ENCODE measurements around the gene RPRD1A. TPM values are rescaled to one million over a fixed set of nuclear protein-coding genes. Genes with fewer than 3 reads are reported as not detected.
"Not testable (repeated sequence)": the region's sequence is repeated elsewhere in the genome, so short reads cannot be mapped to it uniquely, and the experiment has no call there.

RPRD1A gene
- polyA plus RNA-seq, 6 donors from 2014 or later: 10.9 to 25.4 (median 20.4) TPM

DNA sequence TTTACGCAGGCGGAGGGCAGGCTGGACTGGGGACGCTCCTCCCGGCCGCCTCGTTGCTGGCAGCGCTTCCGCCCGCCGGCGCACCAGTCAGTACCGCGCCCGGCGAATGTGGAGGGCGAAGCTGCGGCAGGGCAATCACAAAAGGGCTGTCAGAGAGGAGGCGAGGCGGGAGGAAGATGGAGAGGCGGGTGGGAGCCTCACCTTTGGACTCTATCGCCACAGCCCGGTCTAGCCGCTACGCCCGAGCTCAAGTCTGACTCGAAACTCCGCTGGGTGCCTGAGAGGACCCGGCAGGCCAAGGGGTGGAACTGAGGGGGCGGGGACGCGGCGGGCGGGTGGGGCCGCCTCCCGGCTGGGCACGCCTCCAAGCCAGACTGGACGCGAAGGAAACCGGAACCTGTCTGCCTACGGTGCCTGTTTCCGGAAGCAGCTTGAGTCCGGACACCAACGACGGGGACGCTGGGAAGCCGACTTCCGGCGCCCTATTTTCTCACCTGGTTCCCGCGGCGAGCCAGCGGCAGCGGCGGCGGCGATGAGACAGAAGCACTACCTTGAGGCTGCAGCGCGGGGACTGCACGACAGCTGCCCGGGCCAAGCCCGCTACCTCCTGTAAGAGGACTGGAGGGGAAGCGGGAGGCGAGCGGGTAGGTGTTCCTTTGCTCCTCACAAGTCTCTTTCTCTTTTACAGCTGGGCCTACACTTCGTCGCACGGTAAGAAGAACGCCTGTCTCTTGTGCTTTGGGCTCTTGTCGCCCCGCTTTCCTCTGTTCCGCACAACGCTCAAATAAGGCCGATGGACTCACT, 95.0 kb downstream of the RPRD1A start, which contains the start of gene RMP24:
TSS of gene RMP24 (plus strand) at position 483 of the 804 bp plus-strand sequence.
- Mint-ChIP-seq H3K4me3 (peak within 1 kb of the TSS; percentile 89 to 99 (median 96)), H3K36me3 (peaks cover 15 to 16% of the 10 kb centered on the region in 2 donors), H3K27ac (peak within 1 kb of the TSS; percentile 96 to 98 (median 97)), H3K9me3 (no peaks in the 10 kb centered on the region), H3K27me3 (no peaks in the 10 kb centered on the region), H3K4me1 (peaks cover 42 to 51% (median 43%) of the 10 kb centered on the region in 3 donors)
- peak; percentile 87 to 89 for ATAC-seq (ENCODE audit: low read depth in 2 of 2)
- DNase-seq: peak; percentile 89

DNA sequence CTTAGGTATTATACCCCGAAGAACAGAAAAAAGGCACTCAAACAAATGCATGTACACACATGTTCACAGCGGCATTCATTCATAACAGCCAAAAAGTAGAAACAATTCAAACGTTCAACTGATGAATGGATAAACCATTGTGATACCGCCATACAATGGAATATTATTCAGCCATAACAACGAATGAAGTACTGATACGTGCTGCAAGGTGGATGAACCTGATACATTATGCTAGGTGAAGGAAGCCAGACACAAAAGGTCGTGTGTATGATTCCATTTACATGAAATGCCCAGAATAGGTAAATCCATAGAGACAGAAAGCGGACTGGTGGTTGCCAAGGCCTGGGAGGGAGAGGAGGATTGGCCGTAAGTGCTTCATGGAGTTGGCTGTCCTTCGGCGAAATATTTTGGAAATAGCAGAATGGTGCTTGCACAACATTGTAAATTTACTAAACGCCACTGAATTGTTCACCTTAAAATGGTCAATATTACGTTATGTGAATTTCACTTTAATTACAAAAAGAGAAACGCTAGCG, 95.6 kb downstream of the RPRD1A start:
- Mint-ChIP-seq H3K27me3 (no peaks in the 10 kb centered on the region), H3K27ac (peak overlapping the region; percentile 95 to 98 (median 96)), H3K4me1 (peaks cover 42 to 51% (median 44%) of the 10 kb centered on the region in 3 donors), H3K9me3 (no peaks in the 10 kb centered on the region), H3K36me3 (peaks cover 12 to 13% of the 10 kb centered on the region in 2 donors), H3K4me3 (peak overlapping the region; percentile 89 to 99 (median 96))
- DNase-seq: no peak
- ATAC-seq (ENCODE audit: low read depth in 2 of 2): no peak

DNA sequence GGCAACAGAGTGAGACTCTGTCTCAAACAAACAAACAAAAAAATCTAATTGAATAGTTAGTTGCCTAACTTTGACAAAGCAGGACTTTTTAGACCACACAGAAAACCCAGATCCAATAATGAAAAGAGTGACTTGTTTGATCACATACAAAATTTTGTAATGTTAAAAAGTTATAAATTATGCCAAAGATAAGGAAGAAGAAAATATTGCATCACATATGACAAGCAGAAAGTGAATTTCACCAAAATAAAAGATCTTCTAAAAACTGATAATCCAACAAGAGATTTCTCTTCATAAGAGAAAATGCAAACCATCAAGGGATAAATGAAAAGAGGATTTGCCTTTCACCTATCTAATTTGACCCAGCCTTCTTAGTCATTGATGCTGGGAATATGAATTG, 97.7 kb downstream of the RPRD1A start:
- H3K27ac Mint-ChIP-seq: peak overlapping the region in 2 of 6 donors; percentile 57 to 96
- no peak for ATAC-seq (ENCODE audit: low read depth in 2 of 2)
- peaks cover 41 to 47% (median 42%) of the 10 kb centered on the region in 3 donors for H3K4me1 Mint-ChIP-seq
- no peak for DNase-seq
- no peaks in the 10 kb centered on the region for H3K36me3 Mint-ChIP-seq
- H3K4me3 Mint-ChIP-seq: peak overlapping the region in 5 of 8 donors; percentile 9 to 68 (median 28)
- H3K27me3 Mint-ChIP-seq: no peaks in the 10 kb centered on the region
- H3K9me3 Mint-ChIP-seq: no peaks in the 10 kb centered on the region

DNA sequence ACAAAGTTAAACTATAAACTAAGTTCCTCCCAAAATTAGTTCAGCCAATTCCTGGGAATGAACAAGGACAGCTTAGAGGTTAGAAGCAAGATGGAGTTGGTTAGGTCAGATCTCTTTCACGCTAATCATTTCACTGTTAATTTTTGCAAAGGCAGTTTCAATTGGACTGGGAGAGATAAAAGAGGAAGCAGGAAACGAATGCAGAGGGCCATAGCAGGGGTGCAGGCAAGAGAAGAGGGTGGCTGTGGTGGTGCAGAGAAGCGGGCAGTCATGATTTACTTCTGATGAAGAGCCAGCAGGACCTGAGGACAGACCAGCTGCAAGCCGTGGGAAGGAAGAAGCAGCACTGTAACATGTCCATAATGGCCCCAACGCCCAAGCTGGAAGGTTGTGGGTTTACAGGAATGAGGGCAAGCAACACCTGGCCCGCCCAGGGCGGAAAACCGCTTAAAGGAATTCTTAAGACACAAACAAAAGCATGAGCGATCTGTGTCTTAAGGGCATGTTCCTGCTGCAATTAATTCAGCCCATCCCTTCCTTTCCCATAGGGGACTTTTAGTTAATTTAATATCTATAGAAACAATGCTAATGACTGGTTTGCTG, 99.0 kb downstream of the RPRD1A start:
- Mint-ChIP-seq H3K27me3 (no peaks in the 10 kb centered on the region), H3K36me3 (no peaks in the 10 kb centered on the region), H3K4me1 (peaks cover 32 to 36% (median 32%) of the 10 kb centered on the region in 3 donors), H3K27ac (peak overlapping the region in 3 of 6 donors; percentile 9 to 69 (median 14)), H3K4me3 (peak overlapping the region in 4 of 8 donors; percentile 6 to 71 (median 18)), H3K9me3 (no peaks in the 10 kb centered on the region)
- DNase-seq (no peak), ATAC-seq (ENCODE audit: low read depth in 2 of 2) (no peak)

DNA sequence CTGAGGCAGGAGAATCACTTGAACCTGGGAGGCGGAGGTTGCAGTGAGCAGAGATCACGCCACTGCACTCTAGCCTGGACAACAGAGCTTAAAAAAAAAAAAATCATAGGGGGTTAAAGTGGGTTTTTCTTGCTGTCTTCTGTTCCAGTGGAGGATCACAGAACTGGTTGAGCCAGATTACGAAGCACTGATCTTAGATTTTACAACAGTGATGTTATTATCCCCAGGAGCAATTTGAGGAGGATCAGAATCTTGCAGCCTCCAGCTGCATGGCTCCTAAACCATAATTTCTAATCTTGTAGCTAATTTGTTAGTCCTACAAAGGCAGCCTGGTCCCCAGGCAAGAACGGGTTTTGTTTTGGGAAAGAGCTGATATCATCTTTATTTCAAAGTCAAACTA, 99.5 kb downstream of the RPRD1A start:
- not testable (repeated sequence) for DNase-seq; ATAC-seq (ENCODE audit: low read depth in 2 of 2); H3K27me3 Mint-ChIP-seq; H3K36me3 Mint-ChIP-seq; H3K9me3 Mint-ChIP-seq
- Mint-ChIP-seq H3K27ac (peak overlapping the region in 1 of 6 donors; percentile 9), H3K4me3 (peak overlapping the region in 3 of 8 donors; percentile 20 to 71 (median 30)), H3K4me1 (peaks cover 27 to 31% (median 27%) of the 10 kb centered on the region in 3 donors)

DNA sequence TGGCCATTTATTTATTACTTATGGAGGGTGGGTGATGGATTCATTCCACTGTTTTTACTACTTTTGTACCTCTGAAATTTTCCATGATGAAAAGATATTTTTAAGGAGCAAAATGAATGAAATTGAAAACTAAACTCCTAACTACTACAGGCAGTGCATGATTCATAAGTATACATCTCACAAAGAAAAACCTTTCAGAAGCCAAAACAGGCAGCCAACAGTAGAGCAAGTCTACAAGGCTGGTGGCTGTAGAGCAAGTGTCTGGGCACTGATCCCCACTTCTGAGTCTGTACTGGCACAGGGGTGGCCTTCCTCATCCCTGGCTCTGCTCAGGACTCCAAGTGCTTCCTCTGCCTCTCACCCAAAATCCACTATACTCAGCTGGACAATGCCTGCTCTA, 103.0 kb downstream of the RPRD1A start:
- ATAC-seq (ENCODE audit: low read depth in 2 of 2) (no peak), DNase-seq (no peak)
- Mint-ChIP-seq H3K27ac (no peak overlapping the region), H3K4me3 (no peak overlapping the region), H3K27me3 (peaks cover 4 to 17% (median 5%) of the 10 kb centered on the region in 3 donors), H3K36me3 (no peaks in the 10 kb centered on the region), H3K9me3 (peaks cover 0 to 10% (median 5%) of the 10 kb centered on the region in 7 donors), H3K4me1 (peaks cover 9 to 11% (median 11%) of the 10 kb centered on the region in 3 donors)

DNA sequence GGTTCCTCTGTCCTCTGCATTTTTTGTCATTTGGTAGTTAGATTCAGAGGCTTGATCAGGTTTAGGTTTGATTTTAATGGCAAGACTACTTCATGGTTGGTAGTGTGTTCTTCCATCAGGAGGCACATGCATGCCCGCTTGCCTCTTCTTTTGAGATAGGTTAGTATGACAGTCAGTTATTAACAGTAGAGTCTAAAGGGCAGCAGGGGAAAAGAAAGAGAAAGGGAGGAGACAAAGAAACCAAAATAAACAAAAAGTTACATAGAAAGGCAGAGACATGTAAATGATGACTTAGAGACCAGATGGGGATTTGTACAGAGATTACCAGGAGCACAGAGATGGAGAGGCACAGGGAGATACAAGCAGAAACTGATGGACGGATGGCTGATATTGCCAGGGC, 105.0 kb downstream of the RPRD1A start:
- Mint-ChIP-seq H3K9me3 (peaks cover 0 to 15% (median 9%) of the 10 kb centered on the region in 7 donors), H3K4me1 (peaks cover 0 to 4% (median 0%) of the 10 kb centered on the region in 3 donors), H3K4me3 (no peak overlapping the region), H3K27me3 (peaks cover 10 to 37% (median 23%) of the 10 kb centered on the region in 3 donors), H3K27ac (no peak overlapping the region), H3K36me3 (no peaks in the 10 kb centered on the region)
- ATAC-seq (ENCODE audit: low read depth in 2 of 2): no peak
- DNase-seq: no peak

DNA sequence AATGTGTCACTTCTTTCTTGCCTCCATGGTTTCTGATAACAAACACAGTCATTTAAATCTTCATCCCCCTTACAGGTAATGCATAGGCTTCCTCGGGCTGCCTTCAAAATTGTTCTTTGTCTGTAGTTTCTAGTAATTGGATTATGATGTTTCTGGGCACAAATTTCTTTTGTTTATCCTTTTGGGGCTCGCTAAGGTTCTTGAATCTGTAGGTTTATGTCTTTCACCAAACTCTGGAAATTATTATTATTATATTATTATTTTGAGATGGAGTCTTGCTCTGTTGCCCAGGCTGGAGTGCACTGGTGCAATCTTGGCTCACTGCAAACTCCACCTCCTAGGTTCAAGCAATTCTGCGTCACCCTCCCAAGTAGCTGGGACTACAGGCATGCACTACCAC, 111.1 kb downstream of the RPRD1A start:
- peaks cover 0 to 5% of the 10 kb centered on the region in 2 donors for H3K36me3 Mint-ChIP-seq
- peaks cover 0 to 17% (median 9%) of the 10 kb centered on the region in 7 donors for H3K9me3 Mint-ChIP-seq
- no peak for DNase-seq
- no peak overlapping the region for H3K4me3 Mint-ChIP-seq
- no peak overlapping the region for H3K27ac Mint-ChIP-seq
- no peaks in the 10 kb centered on the region for H3K4me1 Mint-ChIP-seq
- H3K27me3 Mint-ChIP-seq: peaks cover 23 to 66% (median 65%) of the 10 kb centered on the region in 3 donors
- ATAC-seq (ENCODE audit: low read depth in 2 of 2): no peak

DNA sequence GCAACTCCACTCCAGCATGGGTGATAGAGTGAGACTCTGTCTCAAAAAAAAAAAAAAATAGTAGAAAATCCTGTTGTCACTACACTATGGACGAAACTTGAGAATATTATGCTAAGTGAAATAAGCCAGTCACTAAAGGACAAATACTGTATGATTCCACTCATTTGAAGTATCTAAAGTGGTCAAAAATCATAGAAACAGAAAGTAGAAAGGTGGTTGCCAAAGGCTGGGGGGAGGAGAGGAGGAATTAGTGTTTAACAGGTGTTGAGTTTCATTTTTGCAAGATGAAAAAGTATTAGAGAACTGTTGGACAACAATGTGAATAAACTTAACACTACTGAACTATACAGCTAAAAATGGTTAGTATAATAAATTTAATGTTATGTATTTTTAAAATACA, 113.7 kb downstream of the RPRD1A start:
- no peak overlapping the region for H3K27ac Mint-ChIP-seq
- H3K9me3 Mint-ChIP-seq: peaks cover 0 to 5% (median 0%) of the 10 kb centered on the region in 7 donors

DNA sequence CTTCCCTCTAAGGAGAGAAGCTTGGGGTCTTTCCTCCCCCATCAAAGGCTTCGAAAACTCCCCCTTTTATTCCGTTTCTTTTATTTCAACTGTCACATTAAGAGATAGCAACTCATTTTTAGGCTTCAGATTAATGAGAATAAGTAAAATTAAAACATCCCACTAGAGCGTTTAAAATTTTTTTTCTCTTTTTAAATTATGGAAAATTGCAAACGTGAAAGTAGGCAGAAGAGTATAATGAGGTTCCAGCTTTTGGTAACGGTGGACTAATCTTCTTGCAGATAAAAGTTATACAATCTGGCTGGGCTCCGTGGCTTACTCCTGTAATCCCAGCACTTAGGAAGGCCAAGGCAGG, 116.8 kb downstream of the RPRD1A start:
- H3K4me3 Mint-ChIP-seq: peak overlapping the region in 7 of 8 donors; percentile 65 to 92 (median 87)
- no peak for DNase-seq
- H3K27me3 Mint-ChIP-seq: peaks cover 19 to 50% (median 46%) of the 10 kb centered on the region in 3 donors
- ATAC-seq (ENCODE audit: low read depth in 2 of 2): no peak
- peaks cover 4 to 11% (median 8%) of the 10 kb centered on the region in 3 donors for H3K4me1 Mint-ChIP-seq
- H3K27ac Mint-ChIP-seq: peak overlapping the region in 1 of 6 donors; percentile 49
- H3K9me3 Mint-ChIP-seq: peaks cover 0 to 4% (median 0%) of the 10 kb centered on the region in 7 donors
- no peaks in the 10 kb centered on the region for H3K36me3 Mint-ChIP-seq

More for the DNA sequence above, 113.7 kb downstream of the RPRD1A start:
- H3K36me3 Mint-ChIP-seq: peaks cover 0 to 5% of the 10 kb centered on the region in 2 donors
- H3K27me3 Mint-ChIP-seq: peaks cover 30 to 71% (median 63%) of the 10 kb centered on the region in 3 donors
- DNase-seq (no peak), ATAC-seq (ENCODE audit: low read depth in 2 of 2) (no peak)
- peaks cover 4 to 11% (median 8%) of the 10 kb centered on the region in 3 donors for H3K4me1 Mint-ChIP-seq
- H3K4me3 Mint-ChIP-seq: no peak overlapping the region

DNA sequence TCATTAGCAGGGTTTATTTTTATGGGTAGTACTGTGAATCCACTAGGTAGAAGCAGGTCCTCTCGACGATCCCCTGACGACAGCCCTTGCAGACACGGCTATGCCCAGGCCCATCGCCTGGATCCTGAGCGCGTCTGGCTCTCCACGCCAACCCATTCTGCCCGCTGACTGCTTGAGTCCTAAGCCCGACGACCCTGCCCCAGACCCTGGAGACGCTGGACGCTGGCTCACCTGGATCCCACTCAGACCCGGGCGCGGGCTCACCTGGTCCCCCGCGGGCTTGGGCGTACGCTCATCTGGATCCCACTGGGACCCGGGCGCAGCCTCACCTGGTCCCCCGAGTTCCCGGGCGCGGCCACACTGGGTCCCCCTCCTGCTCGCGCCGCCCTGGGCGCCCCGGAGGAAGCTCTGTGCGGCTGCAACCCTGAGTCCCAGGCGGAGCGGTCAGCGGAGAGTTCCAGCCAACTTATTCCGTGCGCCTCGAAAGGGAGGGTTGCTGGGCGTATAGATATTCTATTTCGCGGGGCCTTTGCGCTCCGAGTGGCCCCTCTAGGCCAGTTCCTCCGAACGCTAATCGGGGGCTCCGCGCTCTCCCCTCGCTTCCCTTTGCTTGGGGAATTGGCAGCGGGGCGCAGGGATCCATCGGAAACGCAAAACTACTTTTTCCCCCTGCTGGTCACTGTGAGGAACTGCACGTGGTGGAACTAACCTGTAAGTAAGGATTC, 117.3 kb downstream of the RPRD1A start:
- Mint-ChIP-seq H3K4me1 (peaks cover 4 to 11% (median 8%) of the 10 kb centered on the region in 3 donors), H3K36me3 (no peaks in the 10 kb centered on the region), H3K9me3 (peaks cover 0 to 4% (median 0%) of the 10 kb centered on the region in 7 donors), H3K4me3 (peak overlapping the region; percentile 65 to 92 (median 87)), H3K27me3 (peaks cover 18 to 47% (median 42%) of the 10 kb centered on the region in 3 donors), H3K27ac (peak overlapping the region in 3 of 6 donors; percentile 49 to 57 (median 50))
- DNase-seq: peak; percentile 52
- peak; percentile 57 to 71 for ATAC-seq (ENCODE audit: low read depth in 2 of 2)

DNA sequence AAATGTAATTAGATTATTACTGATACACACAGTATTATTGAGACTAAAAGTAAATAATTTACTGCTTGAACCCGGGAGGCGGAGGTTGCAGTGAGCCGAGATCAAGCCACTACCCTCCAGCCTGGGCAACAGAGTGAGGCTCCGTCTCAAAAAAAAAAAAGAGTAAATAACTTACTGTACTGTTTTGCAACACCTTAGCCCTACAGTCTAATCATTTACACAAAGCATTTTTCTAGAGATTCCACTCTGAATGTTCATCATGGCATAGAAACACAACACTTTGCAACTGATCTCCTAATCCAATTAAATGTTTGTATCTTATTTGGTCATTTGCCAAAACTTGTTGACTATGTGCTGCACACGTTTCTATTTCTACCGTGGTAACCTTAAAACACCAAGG, 118.3 kb downstream of the RPRD1A start:
- peaks cover 4 to 11% (median 8%) of the 10 kb centered on the region in 3 donors for H3K4me1 Mint-ChIP-seq
- no peaks in the 10 kb centered on the region for H3K36me3 Mint-ChIP-seq
- peak overlapping the region in 3 of 8 donors; percentile 1 to 92 (median 74) for H3K4me3 Mint-ChIP-seq
- no peak for DNase-seq
- no peak for ATAC-seq (ENCODE audit: low read depth in 2 of 2)
- peaks cover 0 to 4% (median 0%) of the 10 kb centered on the region in 7 donors for H3K9me3 Mint-ChIP-seq
- H3K27ac Mint-ChIP-seq: peak overlapping the region in 1 of 6 donors; percentile 51
- H3K27me3 Mint-ChIP-seq: peaks cover 18 to 44% (median 38%) of the 10 kb centered on the region in 3 donors
